Hippocampal formation (tissue), 2 donors: Measurements from ENCODE around the gene PTGIR.

Source experiments
- DNase-seq, 2 donors: peaks; one replicate each; lab custom pipeline; 2025; lab: John Stamatoyannopoulos, UW

Gene PTGIR

DNA sequence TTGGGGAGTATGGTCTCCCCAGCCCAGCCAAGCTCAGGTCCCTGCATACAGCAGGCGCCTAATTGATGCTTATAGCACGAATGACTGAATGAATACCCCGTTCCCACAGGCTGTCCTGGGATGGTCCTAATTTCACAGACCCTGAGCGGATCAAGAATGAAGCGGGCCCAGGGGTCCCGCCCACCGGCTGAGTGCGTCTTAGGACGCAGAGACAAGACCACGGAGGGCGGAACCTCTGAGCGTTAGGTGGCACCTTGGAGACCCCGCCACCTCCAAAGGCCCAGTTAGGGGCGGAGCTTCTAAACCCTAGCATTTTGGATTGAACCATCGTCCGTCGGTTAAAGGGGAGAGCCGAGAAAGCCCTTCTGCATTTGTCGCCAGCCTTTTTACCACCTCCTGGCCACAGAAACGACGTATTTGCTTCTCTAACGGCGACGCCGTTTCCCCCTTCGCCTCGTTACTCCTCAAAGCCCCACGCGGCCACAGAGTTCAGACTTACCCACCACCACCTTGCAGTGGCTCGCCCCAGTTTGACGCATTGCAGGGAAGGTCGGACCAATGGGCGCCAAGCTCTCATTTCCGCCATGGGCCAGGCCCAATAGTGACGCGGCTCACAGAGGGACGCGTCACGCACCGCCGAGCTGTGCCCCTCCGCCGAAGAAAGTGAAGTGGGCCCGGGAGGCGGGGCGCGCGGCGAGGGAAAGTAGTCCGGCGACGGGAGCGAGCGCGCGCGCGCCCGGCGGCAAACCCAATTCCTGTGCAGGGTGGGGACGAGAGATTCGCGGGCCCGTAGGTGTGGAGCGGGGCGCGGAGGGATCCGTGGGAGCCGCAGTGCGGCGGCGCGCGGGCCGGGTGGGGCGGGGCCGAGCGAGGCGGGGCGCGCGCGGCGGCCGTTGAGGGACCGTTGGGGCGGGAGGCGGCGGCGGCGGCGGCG, 24.2 kb downstream of the PTGIR start:
- DNase-seq: peak; percentile 95 to 97

DNA sequence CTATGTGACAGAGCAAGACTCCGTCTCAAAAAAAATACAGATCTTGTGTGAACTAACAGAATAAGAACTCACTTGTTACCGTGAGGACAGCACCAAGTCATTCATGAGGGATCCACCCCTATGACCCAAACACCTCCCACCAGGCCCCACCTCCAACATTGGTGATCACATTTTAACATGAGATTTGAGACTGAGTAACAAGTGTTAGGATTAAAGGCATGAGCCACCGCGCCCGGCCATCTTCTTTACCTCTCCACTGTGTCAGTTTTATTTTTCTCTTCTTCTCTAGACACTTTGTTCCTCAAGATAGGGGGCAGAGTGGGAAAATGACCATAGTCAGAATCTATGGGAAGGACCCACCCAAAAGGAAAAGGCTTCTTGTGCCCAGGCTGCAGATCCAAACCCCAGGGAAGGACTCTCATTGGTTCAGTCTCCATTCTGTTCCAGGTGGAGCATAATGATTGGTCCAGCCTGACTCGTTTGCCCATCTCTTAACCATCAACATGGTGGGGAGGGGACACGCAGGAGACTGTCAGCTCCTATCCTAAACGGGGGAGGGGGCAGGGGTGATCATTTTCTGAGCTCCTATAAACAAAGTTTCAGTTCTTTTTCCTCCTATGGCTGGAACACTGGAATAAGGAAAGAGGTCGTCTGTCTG, 25.0 kb downstream of the PTGIR start:
- no peak for DNase-seq

DNA sequence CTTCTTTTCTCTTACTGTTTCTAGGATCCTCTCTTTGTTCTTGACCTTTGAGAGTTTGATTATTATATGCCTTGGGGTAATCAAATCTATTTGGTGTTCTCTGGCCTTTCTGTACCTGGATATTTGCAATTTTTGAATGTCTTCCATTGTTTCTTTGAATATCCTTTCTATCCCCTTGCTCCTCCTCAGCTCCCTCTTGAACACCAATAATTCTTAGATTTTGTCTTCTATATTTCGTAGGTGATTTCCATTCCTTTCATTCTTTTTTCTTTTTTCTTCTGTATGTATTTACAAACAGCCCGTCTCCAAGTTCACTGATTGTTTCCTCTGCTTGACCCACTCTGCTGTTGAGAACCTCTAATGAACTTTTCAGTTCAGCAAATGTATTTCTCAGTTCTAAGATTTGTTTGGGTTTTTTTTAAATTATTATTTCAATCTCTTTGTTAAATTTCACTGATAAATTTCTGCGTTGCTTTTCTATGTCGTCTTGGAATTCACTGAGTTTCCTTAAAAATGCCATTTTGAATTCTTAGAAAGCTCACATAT, 26.4 kb downstream of the PTGIR start:
- DNase-seq: no peak

DNA sequence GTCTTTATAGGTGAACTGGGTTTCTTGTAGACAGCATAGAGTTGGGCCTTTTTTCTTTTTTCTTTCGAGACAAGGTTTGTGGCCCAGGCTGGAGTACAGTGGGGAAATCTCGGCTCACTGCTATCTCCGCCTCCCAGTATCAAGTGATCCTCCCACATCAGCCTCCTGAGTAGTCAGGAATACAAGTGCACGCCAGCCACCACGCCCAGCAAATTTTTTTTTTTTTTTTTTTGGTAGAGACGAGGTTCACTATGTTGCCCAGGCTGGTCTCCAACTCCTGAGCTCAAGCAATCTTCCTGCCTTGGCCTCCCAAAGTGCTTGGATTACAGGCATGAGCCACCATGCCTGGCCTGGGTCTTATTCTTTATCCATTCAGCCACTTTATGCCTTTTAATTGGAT, 28.9 kb downstream of the PTGIR start:
- no peak for DNase-seq

DNA sequence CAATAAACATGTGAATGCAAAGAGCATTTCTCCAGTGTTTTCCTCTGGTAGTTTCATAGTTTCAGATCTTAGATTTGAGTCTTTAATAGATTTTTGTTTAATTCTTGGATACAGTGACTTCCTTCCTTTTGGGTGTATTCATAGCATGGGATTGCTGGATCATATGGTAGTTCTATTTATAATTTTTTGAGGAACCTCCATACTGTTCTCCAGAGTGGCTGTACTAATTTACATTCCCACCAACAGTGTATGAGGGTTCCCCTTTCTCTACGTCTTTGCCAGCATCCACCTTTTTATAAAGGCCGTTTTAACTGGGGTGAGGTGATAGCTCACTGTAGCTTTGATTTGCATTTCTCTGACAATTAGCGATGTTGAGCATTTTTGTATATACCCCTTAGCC, 33.0 kb downstream of the PTGIR start:
- DNase-seq: no peak

DNA sequence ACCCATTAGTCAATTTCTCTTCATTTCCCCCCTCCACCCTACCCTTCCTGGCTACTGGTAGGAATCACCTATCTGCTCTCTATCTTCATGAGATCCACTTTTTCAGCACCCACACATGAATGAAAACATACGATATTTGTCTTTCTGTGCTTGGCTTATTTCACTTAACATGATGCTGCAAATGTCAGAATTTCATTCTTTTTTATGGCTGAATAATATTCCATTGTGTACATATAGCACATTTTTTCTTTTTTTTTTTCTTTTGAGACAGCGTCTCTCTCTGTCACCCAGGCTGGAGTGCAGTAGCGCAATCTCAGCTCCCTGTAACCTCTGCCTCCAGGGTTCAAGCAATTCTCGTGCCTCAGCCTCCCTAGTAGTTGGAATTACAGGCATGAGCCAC, 33.6 kb downstream of the PTGIR start:
- no peak for DNase-seq

DNA sequence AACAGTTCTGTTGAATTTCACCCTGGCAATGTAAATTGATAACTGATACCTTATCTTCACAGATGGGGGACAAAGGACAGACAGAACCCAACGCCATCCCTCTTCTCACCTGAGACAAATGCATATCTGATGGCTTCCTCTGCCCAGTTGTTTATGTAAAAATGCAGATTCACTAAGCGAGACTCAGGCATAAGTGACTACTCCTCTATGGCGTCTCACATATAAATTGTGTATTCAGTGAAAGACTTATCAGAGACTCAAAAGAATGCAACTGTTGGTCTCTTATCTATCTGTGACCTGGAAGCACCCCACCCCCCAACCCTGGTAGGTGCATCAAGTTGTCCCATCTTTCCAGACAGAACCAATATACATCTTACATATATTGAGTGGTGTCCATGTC, 37.0 kb downstream of the PTGIR start:
- DNase-seq: no peak

DNA sequence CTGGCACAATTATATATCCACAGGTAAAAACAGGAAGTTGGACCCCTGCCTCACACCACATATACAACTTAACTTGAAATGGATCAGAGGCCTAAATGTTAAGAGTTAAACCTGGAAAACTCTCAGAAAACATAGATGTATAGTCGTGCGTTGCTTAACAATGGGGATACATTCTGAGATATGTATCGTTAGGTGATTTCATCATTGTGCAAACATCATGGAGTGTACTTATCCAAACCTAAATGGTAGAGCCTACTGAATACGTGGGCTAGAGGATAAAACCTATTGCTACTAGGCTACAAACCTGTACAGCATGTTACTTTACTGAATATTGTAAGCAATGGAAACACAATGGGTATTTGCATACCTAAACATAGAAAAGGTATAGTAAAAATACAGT, 38.6 kb downstream of the PTGIR start:
- no peak for DNase-seq

DNA sequence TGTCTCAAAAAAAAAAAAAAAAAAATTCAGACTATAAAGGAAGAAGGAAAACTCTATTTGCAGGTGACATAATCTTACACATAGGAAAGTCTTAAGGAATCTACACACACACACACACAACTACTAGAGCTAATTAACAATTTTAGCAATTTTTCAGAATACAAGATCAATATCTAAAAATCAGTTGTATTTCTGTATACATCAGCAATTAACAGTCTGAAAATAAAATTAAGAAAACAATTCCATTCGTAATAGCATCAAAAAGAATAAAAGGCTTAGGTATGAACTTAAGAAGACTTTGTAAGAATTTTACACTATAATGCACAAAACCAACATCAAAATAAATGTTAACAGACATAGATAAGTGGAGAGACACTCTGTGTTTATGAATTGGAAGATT, 39.4 kb downstream of the PTGIR start:
- DNase-seq: no peak

DNA sequence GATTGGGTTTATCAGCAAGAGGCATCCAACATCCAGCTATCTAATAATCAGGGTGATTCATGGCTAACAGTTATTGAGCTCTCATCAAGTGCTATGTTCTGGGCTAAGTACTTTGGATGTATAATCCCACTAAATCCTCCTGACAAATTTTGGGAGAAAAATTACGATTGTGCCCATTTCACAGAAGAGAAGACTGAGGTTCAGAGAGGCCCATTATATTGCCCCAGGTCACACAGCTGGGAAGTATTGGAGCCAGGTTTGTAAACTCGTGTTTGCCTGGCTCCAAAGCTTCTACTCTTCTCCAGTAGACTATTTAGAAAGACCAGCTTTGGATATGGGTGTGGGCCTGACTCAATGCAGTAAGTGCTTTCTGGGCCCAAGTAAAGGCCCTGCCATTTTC, 44.6 kb downstream of the PTGIR start:
- DNase-seq: no peak

DNA sequence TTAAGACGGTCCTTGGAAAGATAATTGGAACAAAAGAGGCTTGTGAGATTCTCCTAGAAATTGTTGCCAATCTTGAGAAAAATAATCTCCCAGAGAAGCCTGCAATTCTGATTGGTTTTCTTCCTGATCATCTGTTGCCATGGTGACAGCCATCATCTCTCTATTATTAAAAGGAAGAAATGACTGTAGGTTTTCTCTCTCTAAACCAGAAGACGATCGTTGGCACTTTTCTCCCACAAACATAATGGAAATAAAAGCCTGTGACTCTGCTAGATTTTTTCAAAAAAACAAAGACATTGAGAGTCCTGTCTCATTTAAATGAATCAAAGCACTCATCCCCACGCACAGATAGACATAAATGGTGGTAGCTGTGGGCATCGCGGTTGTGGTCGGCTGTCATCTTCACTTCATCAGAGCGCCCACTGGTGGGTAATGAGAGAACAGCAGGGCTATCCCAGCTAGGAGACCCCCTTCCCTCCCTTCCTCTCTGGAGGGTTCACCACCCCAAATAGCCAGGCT, 45.5 kb downstream of the PTGIR start:
- DNase-seq: no peak

DNA sequence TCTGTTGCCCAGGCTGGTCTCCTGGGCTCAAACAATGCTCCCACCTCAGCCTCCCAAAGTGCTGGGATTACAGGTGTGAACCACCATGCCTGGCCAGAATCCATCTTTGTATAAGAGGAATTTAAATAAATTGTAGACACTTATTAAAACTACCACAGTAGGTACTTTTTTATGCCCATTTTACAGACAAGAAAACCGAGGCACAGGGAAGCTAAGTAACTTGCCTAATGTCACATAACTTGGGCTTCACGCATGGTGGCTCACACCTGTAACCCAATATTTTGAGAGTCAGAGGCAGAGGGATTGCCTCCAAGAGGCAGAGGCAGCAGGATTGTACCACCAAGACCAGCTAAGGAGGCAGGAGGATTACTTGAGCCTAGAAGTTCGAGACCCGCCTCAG, 46.4 kb downstream of the PTGIR start:
- no peak for DNase-seq

DNA sequence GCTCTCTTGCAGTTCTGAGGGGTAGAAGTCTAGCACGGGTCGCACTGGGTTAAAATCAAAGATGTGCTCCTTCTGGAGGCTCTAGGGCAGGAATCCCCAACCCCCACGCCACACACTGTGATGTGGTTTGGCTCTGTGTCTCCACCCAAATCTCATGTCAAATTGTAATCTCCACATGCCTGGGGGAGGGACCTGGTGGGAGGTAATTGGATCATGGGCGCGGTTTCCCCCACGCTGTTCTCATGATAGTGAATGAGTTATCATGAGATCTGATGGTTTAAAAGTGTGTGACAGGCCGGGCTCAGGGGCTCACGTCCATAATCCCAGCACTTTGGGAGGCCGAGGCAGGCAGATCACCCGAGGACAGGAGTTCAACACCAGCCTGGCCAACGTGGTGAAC, 50.4 kb downstream of the PTGIR start:
- DNase-seq: no peak

DNA sequence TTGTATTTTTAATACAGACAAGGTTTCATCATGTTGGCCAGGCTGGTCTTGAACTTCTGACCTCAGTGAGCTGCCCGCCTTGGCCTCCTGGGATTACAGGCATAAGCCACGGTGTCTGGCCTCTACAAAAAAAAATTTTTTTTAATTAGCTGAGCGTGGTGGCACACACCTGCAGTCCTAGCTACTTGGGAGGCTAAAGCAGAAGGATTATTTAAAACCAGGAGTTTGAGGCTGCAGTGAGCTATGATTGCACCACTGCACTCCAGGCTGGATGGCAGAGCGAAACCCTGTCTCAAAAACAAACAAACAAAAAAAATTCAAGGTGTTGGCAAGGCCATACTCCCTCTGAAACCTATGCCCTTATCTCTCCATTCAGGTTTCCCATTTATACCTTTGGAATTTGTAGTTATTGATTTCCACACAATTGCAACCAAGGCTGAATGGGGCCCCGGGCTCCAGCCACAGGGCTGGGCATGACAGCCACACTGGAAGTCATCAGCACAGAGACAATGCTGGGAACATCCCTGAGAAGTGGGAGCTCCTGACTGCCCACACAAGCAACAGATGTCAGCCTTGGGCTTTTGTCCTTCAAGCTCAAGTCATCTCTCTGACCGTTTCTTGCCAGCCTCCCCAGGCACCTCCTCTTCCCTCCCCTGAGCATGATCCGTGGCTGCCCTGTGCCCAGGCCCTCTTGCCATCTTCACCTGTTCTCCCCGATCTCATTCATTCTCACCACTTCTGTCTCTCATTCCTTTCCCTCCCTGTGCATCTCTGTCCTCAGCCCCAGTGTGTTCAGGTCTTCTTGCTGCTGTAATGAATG, 51.0 kb downstream of the PTGIR start:
- no peak for DNase-seq

DNA sequence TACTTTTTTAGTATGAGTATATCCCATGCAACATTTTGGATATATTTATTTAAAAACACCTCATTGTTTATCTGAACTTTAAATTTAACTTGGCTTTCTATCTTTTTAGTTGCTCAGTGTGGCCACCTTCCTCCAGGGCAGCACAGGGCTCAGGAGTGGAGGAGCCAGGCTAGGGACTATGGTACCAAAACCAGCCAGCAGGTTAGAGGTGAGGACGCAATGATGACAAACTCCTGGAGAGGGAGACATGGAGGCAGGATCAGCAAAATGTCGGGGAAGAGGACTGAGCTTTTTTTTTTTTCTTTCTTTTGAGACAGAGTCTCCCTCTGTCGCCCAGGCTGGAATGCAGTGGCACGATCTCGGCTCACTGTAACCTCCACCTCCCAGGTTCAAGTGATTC, 53.4 kb downstream of the PTGIR start:
- DNase-seq: no peak
